GM23248 (cell line): Measurements from ENCODE around the gene BCL7C.

ENCODE experiments used
- EZH2 ChIP-seq: fragments of 200-600 bp; sonication (generic); IDR thresholded peaks from 2 replicates; pipeline ENCODE4 v1.6.1; 2018; ENCODE audit warnings: antibody characterized with exemption, mild to moderate bottlenecking; ENCODE audit not compliant: insufficient read depth, poor library complexity, severe bottlenecking
- EZH2phosphoT487 ChIP-seq: fragments of 200-600 bp; sonication (generic); IDR thresholded peaks from 2 replicates; pipeline ENCODE4 v1.6.1; 2018; ENCODE audit warnings: antibody characterized with exemption, moderate library complexity, mild to moderate bottlenecking, low read depth; ENCODE audit not compliant: insufficient read depth

- no peak for TF ChIP-seq EZH2
- TF ChIP-seq EZH2phosphoT487 = no peak
Measured at GRCh38 chr16:30889721-30890120, 4.2 kb downstream of the BCL7C start.
